GM23338 (cell line): ENCODE measurements around the gene DCAKD. TPM values are rescaled to one million over a fixed set of nuclear protein-coding genes. Genes with fewer than 3 reads are reported as not detected.

Experiments used
- ATAC-seq: fragments of 200-7000 bp; cut with Tn5 transposase; 3 replicates; pipeline ENCODE4 v1.9.1; 2020
- DNase-seq: peaks from one replicate; pipeline ENCODE4 v3.0.0-alpha.2; 2015; ENCODE audit warnings: low spot score
- H2AFZ ChIP-seq: fragments of 200-600 bp; sonication (generic); 2 replicates; pipeline ENCODE4 v1.8.0; 2016; ENCODE audit warnings: antibody characterized with exemption, mild to moderate bottlenecking, moderate library complexity
- H3F3A ChIP-seq: fragments of 200-600 bp; sonication (generic); replicated peaks from 2 replicates; pipeline ENCODE4 v1.8.0; 2017; ENCODE audit warnings: antibody characterized with exemption, mixed run types, low read depth
- H3K27ac ChIP-seq: fragments of 200-600 bp; sonication (generic); 2 replicates; pipeline ENCODE4 v1.6.1; 2016; ENCODE audit warnings: low read depth
- H3K27me3 ChIP-seq: fragments of 200-600 bp; sonication (generic); 2 replicates; pipeline ENCODE4 v1.8.0; 2016; ENCODE audit warnings: mild to moderate bottlenecking, mixed run types, moderate library complexity; ENCODE audit not compliant: insufficient read depth
- H3K36me3 ChIP-seq: fragments of 200-600 bp; sonication (generic); 2 replicates; pipeline ENCODE4 v1.8.0; 2016; ENCODE audit warnings: mild to moderate bottlenecking; ENCODE audit not compliant: insufficient read depth
- H3K4me1 ChIP-seq: fragments of 200-600 bp; sonication (generic); 2 replicates; pipeline ENCODE4 v1.8.0; 2016; ENCODE audit warnings: mild to moderate bottlenecking, moderate library complexity; ENCODE audit not compliant: insufficient read depth
- H3K4me2 ChIP-seq: fragments of 200-600 bp; sonication (generic); 2 replicates; pipeline ENCODE4 v1.7.1; 2017; ENCODE audit warnings: mixed run types
- H3K4me3 ChIP-seq: fragments of 200-600 bp; sonication (generic); 2 replicates; pipeline ENCODE4 v1.6.1; 2016; ENCODE audit warnings: mixed run types
- H3K79me2 ChIP-seq: fragments of 200-600 bp; sonication (generic); replicated peaks from 2 replicates; pipeline ENCODE4 v1.8.0; 2017; ENCODE audit warnings: mild to moderate bottlenecking; ENCODE audit not compliant: insufficient read depth
- H3K9me2 ChIP-seq: fragments of 200-600 bp; sonication (generic); 2 replicates; pipeline ENCODE4 v1.8.0; 2017; ENCODE audit not compliant: insufficient read depth
- H4K20me1 ChIP-seq: fragments of 200-600 bp; sonication (generic); replicated peaks from 2 replicates; pipeline ENCODE4 v1.8.0; 2017; ENCODE audit warnings: mild to moderate bottlenecking; ENCODE audit not compliant: insufficient read depth
- H3K27ac Mint-ChIP-seq: 2 replicates; pipeline ENCODE4 v1.8.0; 2020; ENCODE audit warnings: inconsistent platforms, mild to moderate bottlenecking, moderate library complexity, mixed read lengths
- H3K27me3 Mint-ChIP-seq: 3 replicates; pipeline ENCODE4 v1.8.0; 2022; ENCODE audit warnings: low read depth, mild to moderate bottlenecking, moderate library complexity, mixed read lengths, inconsistent platforms; ENCODE audit not compliant: insufficient read depth, poor library complexity
- H3K36me3 Mint-ChIP-seq: 3 replicates; pipeline ENCODE4 v1.8.0; 2021; ENCODE audit warnings: low read depth, mild to moderate bottlenecking, inconsistent platforms, moderate library complexity, mixed read lengths
- H3K4me1 Mint-ChIP-seq: 3 replicates; pipeline ENCODE4 v1.8.0; 2020; ENCODE audit warnings: mild to moderate bottlenecking, inconsistent platforms, mixed read lengths
- H3K4me3 Mint-ChIP-seq: 3 replicates; pipeline ENCODE4 v1.8.0; 2021; ENCODE audit warnings: moderate library complexity, mild to moderate bottlenecking, inconsistent platforms, mixed read lengths
- H3K9me3 Mint-ChIP-seq: 3 replicates; pipeline ENCODE4 v1.8.0; 2020; ENCODE audit warnings: moderate library complexity, mild to moderate bottlenecking, inconsistent platforms, mixed read lengths
- EZH2 ChIP-seq: fragments of 200-600 bp; sonication (generic); IDR thresholded peaks from one replicate; pipeline ENCODE4 v1.8.0; 2017; ENCODE audit warnings: antibody characterized with exemption, mild to moderate bottlenecking, low read depth; ENCODE audit not compliant: unreplicated experiment
- EZH2phosphoT487 ChIP-seq: fragments of 200-600 bp; sonication (generic); IDR thresholded peaks from one replicate; pipeline ENCODE4 v1.8.1; 2018; ENCODE audit warnings: antibody characterized with exemption; ENCODE audit not compliant: unreplicated experiment
- JUNB ChIP-seq: IDR thresholded peaks from one replicate; pipeline ENCODE4 v1.6.1; 2016; ENCODE audit warnings: antibody characterized with exemption; ENCODE audit not compliant: unreplicated experiment
- POLR2AphosphoS5 ChIP-seq: IDR thresholded peaks from 2 replicates; pipeline ENCODE4 v1.6.1; 2016; ENCODE audit warnings: antibody characterized with exemption, low read depth
- STAT1 ChIP-seq: IDR thresholded peaks from one replicate; pipeline ENCODE4 v1.6.1; 2016; ENCODE audit warnings: antibody characterized with exemption; ENCODE audit not compliant: unreplicated experiment
- ZNF114 ChIP-seq: fragments of 250-450 bp; sonication (Bioruptor Pico); IDR thresholded peaks from 2 replicates; pipeline ENCODE4 v1.5.0; 2020; ENCODE audit warnings: mild to moderate bottlenecking, moderate library complexity
- polyA plus RNA-seq: library from polyadenylated mRNA; unstranded; fragments of >200 nt; fragmentation: Nextera tagmentation; extraction: Ambion mirVana; gene quantifications from 2 replicates; pipeline ENCODE4 v1.2.1, GENCODE V29; 2016
- total RNA-seq: library from RNA; depleted of rRNA; stranded (reverse); fragments of >200 nt; shearing (Covaris generic); gene quantifications from 2 replicates; pipeline ENCODE4 v1.2.3, GENCODE V29; 2014
- TF ChIP-seq, protein P1 (sequence below): fragments of 250-450 bp; sonication (Bioruptor Pico); IDR thresholded peaks from 2 replicates; pipeline ENCODE4 v1.5.0; 2020; ENCODE audit warnings: mild to moderate bottlenecking, moderate library complexity
- TF ChIP-seq, protein P2 (sequence below): IDR thresholded peaks from 2 replicates; pipeline ENCODE4 v1.6.1; 2016; ENCODE audit warnings: antibody characterized with exemption
- TF ChIP-seq, protein P3 (sequence below): IDR thresholded peaks from one replicate; pipeline ENCODE4 v1.6.1; 2018; ENCODE audit warnings: antibody characterized with exemption; ENCODE audit not compliant: unreplicated experiment

The DCAKD gene
- total and polyA plus RNA-seq, 2 experiments from 2014 or later, result 23.7 to 57.2 TPM

GRCh38 chr17:45073414-45074070 lies 22.1 kb upstream of the DCAKD start (continued):
- TF ChIP-seq, protein P1, sequence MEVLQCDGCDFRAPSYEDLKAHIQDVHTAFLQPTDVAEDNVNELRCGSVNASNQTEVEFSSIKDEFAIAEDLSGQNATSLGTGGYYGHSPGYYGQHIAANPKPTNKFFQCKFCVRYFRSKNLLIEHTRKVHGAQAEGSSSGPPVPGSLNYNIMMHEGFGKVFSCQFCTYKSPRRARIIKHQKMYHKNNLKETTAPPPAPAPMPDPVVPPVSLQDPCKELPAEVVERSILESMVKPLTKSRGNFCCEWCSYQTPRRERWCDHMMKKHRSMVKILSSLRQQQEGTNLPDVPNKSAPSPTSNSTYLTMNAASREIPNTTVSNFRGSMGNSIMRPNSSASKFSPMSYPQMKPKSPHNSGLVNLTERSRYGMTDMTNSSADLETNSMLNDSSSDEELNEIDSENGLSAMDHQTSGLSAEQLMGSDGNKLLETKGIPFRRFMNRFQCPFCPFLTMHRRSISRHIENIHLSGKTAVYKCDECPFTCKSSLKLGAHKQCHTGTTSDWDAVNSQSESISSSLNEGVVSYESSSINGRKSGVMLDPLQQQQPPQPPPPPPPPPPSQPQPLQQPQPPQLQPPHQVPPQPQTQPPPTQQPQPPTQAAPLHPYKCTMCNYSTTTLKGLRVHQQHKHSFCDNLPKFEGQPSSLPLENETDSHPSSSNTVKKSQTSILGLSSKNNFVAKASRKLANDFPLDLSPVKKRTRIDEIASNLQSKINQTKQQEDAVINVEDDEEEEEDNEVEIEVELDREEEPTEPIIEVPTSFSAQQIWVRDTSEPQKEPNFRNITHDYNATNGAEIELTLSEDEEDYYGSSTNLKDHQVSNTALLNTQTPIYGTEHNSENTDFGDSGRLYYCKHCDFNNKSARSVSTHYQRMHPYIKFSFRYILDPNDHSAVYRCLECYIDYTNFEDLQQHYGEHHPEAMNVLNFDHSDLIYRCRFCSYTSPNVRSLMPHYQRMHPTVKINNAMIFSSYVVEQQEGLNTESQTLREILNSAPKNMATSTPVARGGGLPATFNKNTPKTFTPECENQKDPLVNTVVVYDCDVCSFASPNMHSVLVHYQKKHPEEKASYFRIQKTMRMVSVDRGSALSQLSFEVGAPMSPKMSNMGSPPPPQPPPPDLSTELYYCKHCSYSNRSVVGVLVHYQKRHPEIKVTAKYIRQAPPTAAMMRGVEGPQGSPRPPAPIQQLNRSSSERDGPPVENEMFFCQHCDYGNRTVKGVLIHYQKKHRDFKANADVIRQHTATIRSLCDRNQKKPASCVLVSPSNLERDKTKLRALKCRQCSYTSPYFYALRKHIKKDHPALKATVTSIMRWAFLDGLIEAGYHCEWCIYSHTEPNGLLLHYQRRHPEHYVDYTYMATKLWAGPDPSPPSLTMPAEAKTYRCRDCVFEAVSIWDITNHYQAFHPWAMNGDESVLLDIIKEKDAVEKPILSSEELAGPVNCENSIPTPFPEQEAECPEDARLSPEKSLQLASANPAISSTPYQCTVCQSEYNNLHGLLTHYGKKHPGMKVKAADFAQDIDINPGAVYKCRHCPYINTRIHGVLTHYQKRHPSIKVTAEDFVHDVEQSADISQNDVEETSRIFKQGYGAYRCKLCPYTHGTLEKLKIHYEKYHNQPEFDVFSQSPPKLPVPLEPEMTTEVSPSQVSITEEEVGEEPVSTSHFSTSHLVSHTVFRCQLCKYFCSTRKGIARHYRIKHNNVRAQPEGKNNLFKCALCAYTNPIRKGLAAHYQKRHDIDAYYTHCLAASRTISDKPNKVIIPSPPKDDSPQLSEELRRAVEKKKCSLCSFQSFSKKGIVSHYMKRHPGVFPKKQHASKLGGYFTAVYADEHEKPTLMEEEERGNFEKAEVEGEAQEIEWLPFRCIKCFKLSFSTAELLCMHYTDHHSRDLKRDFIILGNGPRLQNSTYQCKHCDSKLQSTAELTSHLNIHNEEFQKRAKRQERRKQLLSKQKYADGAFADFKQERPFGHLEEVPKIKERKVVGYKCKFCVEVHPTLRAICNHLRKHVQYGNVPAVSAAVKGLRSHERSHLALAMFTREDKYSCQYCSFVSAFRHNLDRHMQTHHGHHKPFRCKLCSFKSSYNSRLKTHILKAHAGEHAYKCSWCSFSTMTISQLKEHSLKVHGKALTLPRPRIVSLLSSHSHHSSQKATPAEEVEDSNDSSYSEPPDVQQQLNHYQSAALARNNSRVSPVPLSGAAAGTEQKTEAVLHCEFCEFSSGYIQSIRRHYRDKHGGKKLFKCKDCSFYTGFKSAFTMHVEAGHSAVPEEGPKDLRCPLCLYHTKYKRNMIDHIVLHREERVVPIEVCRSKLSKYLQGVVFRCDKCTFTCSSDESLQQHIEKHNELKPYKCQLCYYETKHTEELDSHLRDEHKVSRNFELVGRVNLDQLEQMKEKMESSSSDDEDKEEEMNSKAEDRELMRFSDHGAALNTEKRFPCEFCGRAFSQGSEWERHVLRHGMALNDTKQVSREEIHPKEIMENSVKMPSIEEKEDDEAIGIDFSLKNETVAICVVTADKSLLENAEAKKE (CRISPR knock-in tag), result no peak
- TF ChIP-seq POLR2AphosphoS5, result no peak
- no peak for TF ChIP-seq ZNF114 (CRISPR knock-in tag)
- TF ChIP-seq JUNB, result no peak
- no peak for TF ChIP-seq STAT1

GRCh38 chr17:45070809-45071208 lies 19.4 kb upstream of the DCAKD start:
- H3K27ac ChIP-seq, result peak overlapping the region; percentile 67; the same call in 1 of the 2 replicates
- no peak overlapping the region for H3K4me3 ChIP-seq
- peaks cover 24% of the 10 kb centered on the region for H4K20me1 ChIP-seq
- no peak overlapping the region for H3K4me2 ChIP-seq
- ATAC-seq, result no peak
- no peak overlapping the region for H2AFZ ChIP-seq
- TF ChIP-seq, protein P2, sequence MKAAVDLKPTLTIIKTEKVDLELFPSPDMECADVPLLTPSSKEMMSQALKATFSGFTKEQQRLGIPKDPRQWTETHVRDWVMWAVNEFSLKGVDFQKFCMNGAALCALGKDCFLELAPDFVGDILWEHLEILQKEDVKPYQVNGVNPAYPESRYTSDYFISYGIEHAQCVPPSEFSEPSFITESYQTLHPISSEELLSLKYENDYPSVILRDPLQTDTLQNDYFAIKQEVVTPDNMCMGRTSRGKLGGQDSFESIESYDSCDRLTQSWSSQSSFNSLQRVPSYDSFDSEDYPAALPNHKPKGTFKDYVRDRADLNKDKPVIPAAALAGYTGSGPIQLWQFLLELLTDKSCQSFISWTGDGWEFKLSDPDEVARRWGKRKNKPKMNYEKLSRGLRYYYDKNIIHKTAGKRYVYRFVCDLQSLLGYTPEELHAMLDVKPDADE, result no peak
- TF ChIP-seq STAT1 (no peak), EZH2 (no peak), JUNB (no peak), EZH2phosphoT487 (no peak)
- TF ChIP-seq, protein P3, sequence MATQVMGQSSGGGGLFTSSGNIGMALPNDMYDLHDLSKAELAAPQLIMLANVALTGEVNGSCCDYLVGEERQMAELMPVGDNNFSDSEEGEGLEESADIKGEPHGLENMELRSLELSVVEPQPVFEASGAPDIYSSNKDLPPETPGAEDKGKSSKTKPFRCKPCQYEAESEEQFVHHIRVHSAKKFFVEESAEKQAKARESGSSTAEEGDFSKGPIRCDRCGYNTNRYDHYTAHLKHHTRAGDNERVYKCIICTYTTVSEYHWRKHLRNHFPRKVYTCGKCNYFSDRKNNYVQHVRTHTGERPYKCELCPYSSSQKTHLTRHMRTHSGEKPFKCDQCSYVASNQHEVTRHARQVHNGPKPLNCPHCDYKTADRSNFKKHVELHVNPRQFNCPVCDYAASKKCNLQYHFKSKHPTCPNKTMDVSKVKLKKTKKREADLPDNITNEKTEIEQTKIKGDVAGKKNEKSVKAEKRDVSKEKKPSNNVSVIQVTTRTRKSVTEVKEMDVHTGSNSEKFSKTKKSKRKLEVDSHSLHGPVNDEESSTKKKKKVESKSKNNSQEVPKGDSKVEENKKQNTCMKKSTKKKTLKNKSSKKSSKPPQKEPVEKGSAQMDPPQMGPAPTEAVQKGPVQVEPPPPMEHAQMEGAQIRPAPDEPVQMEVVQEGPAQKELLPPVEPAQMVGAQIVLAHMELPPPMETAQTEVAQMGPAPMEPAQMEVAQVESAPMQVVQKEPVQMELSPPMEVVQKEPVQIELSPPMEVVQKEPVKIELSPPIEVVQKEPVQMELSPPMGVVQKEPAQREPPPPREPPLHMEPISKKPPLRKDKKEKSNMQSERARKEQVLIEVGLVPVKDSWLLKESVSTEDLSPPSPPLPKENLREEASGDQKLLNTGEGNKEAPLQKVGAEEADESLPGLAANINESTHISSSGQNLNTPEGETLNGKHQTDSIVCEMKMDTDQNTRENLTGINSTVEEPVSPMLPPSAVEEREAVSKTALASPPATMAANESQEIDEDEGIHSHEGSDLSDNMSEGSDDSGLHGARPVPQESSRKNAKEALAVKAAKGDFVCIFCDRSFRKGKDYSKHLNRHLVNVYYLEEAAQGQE, result no peak
- Mint-ChIP-seq H3K36me3 (peaks cover 50% of the 10 kb centered on the region), H3K27ac (no peak overlapping the region), H3K27me3 (peaks cover 7% of the 10 kb centered on the region), H3K4me1 (peaks cover 4% of the 10 kb centered on the region; the same call in 2 of the 3 replicates), H3K9me3 (no peaks in the 10 kb centered on the region), H3K4me3 (no peak overlapping the region)
- H3K27me3 ChIP-seq, result no peaks in the 10 kb centered on the region
- H3K9me2 ChIP-seq, result no peaks in the 10 kb centered on the region
- 0 out of 2 replicates have a peak, but pooled peaks cover 9% of the 10 kb centered on the region for H3K36me3 ChIP-seq
- no peak for DNase-seq
- H3K4me1 ChIP-seq, result no peaks in the 10 kb centered on the region
- H3F3A ChIP-seq, result 0 out of 2 replicates have a peak, but pooled peaks cover 4% of the 10 kb centered on the region
- H3K79me2 ChIP-seq, result peaks cover 98% of the 10 kb centered on the region
